ENCODE results near the gene PRKCA. TPM values are rescaled to one million over a fixed set of nuclear protein-coding genes. Genes with fewer than 3 reads are reported as not detected.

PRKCA gene
- total and polyA plus RNA-seq, 9 donors, result 9.1 to 67.6 (median 37.2) TPM

DNA sequence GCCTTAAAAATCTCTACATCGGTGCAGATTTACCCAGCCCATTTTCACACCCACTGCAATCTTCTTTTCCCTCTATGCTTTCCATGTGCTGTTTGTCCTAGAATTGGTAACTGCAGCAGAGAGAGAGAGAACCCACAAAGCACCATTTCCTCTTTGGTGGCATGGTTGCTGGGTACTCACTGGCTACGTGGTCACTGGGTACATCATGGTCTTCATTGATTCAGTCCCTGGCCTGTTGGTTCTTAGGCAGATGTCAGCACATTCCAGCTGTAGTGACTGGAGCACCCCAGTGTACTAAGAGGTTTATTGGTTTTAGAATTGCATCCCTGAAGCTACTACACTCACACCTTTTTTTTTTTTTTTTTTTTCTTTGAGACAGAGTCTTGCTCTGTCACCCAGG is 376.4 kb downstream of the PRKCA start:
- Histone ChIP-seq H3K4me3 (no peak overlapping the region), H3K4me1 (ENCODE audit: insufficient read depth) (peaks cover 11% of the 10 kb centered on the region), H3K36me3 (no peaks in the 10 kb centered on the region), H3K27ac (no peak overlapping the region), H3K27me3 (no peaks in the 10 kb centered on the region), H3K9me3 (no peaks in the 10 kb centered on the region)
- TF ChIP-seq, protein P1, sequence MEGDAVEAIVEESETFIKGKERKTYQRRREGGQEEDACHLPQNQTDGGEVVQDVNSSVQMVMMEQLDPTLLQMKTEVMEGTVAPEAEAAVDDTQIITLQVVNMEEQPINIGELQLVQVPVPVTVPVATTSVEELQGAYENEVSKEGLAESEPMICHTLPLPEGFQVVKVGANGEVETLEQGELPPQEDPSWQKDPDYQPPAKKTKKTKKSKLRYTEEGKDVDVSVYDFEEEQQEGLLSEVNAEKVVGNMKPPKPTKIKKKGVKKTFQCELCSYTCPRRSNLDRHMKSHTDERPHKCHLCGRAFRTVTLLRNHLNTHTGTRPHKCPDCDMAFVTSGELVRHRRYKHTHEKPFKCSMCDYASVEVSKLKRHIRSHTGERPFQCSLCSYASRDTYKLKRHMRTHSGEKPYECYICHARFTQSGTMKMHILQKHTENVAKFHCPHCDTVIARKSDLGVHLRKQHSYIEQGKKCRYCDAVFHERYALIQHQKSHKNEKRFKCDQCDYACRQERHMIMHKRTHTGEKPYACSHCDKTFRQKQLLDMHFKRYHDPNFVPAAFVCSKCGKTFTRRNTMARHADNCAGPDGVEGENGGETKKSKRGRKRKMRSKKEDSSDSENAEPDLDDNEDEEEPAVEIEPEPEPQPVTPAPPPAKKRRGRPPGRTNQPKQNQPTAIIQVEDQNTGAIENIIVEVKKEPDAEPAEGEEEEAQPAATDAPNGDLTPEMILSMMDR (IDR thresholded peaks at IDR 0.05), result no peak
- TF ChIP-seq EP300 (IDR thresholded peaks at IDR 0.05) (no peak), POLR2A (IDR thresholded peaks at IDR 0.05) (no peak)
- WGBS, 3 donors, result 92 to 99% (median 93%) methylated on average over 2 of the region's 2 CpGs
- no peak for DNase-seq
- intact Hi-C loops (cut with DNase I), result loop anchor here in 1 of 4 donors (5.0 kb wide), 1 partner anchor 427 kb away; no protein-coding TSS in a partner anchor

DNA sequence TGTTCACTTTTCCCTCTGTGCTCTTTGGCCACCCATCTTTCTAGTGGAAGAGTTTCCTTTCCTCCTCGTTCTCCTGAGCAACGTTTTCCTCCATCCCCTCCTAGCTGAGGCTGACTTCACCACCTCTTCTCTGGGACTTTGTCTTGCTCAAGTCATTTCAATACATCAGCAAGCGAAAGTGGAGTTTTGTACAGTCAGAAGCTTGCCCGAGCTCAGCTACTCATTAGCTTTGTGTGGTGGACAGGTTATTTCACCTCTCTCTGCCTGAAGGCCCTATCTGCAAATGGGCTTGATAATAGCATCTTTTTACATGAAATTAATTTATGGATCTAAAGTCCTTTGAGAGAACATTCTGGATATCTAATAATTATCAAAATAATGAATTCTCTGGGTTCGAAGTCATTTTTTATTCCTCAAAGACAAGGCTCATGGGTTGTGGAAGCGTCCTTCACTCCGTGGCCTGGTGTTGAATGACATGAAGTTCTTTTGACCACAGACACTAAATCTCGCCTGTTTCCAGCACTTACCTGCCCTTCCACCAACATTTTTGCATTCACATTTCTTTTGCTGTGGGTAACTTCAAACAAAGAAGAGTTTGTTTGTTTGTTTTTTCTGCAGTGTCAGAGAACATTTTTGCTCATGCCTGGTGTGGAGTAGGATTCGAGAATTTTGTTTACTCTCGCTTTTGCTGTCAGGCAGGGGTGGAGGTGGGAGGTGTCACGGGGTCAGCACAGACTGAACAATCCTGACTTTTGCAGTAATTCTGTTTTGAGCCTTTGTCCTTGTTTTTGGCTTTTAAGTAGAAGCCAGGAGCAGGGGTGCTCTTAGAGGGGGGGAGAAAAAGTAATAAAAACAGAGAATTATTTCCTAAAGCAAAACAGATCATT is 377.5 kb downstream of the PRKCA start:
- Histone ChIP-seq H3K36me3 (no peaks in the 10 kb centered on the region), H3K27me3 (no peaks in the 10 kb centered on the region), H3K4me1 (ENCODE audit: insufficient read depth) (peaks cover 11% of the 10 kb centered on the region), H3K4me3 (no peak overlapping the region), H3K27ac (no peak overlapping the region), H3K9me3 (no peaks in the 10 kb centered on the region)
- peak in 1 of 5 donors; percentile 52 for DNase-seq
- intact Hi-C loops (cut with DNase I), result loop anchor here in 1 of 4 donors (5.0 kb wide), 1 partner anchor 428 kb away; no protein-coding TSS in a partner anchor
- no peak for TF ChIP-seq EP300 (IDR thresholded peaks at IDR 0.05)
- TF ChIP-seq, protein P1 (IDR thresholded peaks at IDR 0.05), result no peak
- no peak for TF ChIP-seq POLR2A (IDR thresholded peaks at IDR 0.05)
- WGBS, 3 donors, result 68 to 74% (median 71%) methylated on average over 11 of the region's 11 CpGs

DNA sequence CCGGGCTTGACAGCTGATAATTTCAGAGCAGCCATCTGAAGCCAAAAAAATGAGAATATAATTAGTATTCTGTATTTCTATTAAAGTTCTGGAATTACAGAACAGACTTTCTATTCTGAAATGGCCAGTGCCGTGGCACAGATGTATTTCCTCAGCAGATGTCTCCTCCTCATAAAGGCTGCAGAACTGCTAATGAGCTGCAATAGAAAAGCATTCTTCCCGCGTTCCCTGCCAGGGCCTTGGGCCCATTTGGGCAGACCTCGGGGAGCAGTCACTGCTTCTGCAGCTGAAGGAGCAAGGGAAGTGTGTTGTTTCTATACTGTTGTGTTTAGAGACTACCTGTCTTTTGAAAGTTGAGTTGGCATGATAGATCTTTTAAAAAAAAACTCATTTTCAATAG is 379.9 kb downstream of the PRKCA start:
- TF ChIP-seq EP300 (IDR thresholded peaks at IDR 0.05), result no peak
- TF ChIP-seq, protein P1 (IDR thresholded peaks at IDR 0.05), result no peak
- H3K27me3 ChIP-seq, result no peaks in the 10 kb centered on the region
- DNase-seq, result peak in 4 of 5 donors; percentile 26 to 61 (median 37)
- H3K9me3 ChIP-seq, result no peaks in the 10 kb centered on the region
- no peak overlapping the region for H3K4me3 ChIP-seq
- intact Hi-C loops (cut with DNase I), result no loop called here
- H3K4me1 ChIP-seq (ENCODE audit: insufficient read depth), result peaks cover 11% of the 10 kb centered on the region
- no peak overlapping the region for H3K27ac ChIP-seq
- H3K36me3 ChIP-seq, result no peaks in the 10 kb centered on the region
- 11 to 16% (median 13%) methylated on average over 5 of the region's 5 CpGs for WGBS, 3 donors

DNA sequence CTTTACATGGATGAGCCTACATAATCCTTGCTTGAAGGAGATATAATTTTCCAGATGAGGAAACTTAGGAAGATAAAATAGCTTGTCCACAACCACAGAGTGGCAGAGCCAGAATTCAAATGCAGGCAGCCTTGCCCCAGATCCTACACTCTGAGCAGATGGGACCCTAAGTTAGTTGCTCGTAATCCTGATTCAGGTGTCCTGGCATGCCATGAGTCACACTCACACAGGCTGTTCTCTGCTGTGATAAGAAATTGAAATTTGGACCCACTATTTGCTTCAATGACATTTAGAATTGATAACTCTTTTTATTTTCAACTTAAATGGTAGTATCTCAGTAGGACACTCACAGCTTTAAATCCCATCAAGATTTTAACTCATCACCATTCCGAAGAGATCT is 381.8 kb downstream of the PRKCA start:
- no peak overlapping the region for H3K4me3 ChIP-seq
- H3K27ac ChIP-seq, result no peak overlapping the region
- H3K4me1 ChIP-seq (ENCODE audit: insufficient read depth), result peaks cover 11% of the 10 kb centered on the region
- WGBS, 3 donors, result 88 to 95% (median 90%) methylated on average over 2 of the region's 2 CpGs
- H3K27me3 ChIP-seq, result no peaks in the 10 kb centered on the region
- TF ChIP-seq POLR2A (IDR thresholded peaks at IDR 0.05), result no peak
- intact Hi-C loops (cut with DNase I), result no loop called here
- no peaks in the 10 kb centered on the region for H3K9me3 ChIP-seq
- H3K36me3 ChIP-seq, result no peaks in the 10 kb centered on the region
- no peak for DNase-seq

DNA sequence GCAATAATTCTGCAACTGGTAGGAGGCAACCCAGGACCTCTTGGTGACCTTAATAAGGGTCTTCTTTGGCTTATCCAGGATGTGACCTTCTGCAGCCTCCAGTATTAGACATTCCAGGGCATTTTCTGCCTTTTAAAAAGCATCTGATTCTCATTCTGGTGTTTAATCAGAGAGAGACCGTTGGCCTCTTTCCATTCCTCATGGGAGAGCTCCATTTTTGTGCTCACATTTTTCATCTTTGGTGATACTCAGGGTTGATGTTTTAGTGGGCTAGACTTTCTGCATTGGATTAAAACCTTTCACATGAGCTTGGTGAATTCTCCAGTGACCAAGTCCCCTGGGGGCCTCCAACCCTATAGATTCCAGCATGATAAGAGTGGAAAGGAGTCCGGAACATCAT is 382.3 kb downstream of the PRKCA start:
- Histone ChIP-seq H3K36me3 (no peaks in the 10 kb centered on the region), H3K4me3 (no peak overlapping the region), H3K4me1 (ENCODE audit: insufficient read depth) (peaks cover 11% of the 10 kb centered on the region), H3K9me3 (no peaks in the 10 kb centered on the region), H3K27me3 (no peaks in the 10 kb centered on the region), H3K27ac (no peak overlapping the region)
- intact Hi-C loops (cut with DNase I), result no loop called here
- WGBS, 3 donors, result 70 to 85% (median 84%) methylated on average over 2 of the region's 2 CpGs
- no peak for DNase-seq
- TF ChIP-seq, protein P1 (IDR thresholded peaks at IDR 0.05), result no peak
- TF ChIP-seq EP300 (IDR thresholded peaks at IDR 0.05) (no peak), POLR2A (IDR thresholded peaks at IDR 0.05) (no peak)

All from ovary (tissue), 9 donors.